Measurements from ENCODE around the gene EEFSEC. TPM values are rescaled to one million over a fixed set of nuclear protein-coding genes. Genes with fewer than 3 reads are reported as not detected.

The EEFSEC gene
- total RNA-seq, 1 experiment from 2014 or later: 37.7 TPM

DNA sequence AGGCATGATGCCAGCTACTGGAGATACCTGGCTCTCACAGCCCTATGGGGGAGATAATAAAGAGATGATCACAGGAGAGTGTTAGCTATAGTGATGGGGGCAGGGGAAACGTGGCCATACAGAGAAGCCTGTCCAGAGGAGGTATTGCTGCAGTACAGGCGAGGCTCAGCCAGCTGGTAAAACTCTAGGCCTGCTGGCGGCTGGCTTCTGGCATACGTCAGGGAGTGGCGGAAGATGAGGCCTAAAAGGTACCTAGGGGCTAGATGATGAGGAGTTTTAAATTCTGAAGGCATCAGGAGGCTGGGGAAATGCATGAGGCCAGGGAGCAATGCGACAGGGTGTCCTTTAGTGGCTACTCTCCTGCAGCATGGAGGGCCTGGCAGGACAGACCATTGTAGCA, 110.7 kb downstream of the EEFSEC start:
- no peak for DNase-seq
- intact Hi-C loops (cut with micrococcal nuclease; ENCODE audit: unreplicated experiment): loop anchor here (1.0 kb wide), 1 partner anchor 26 kb away; no protein-coding TSS in a partner anchor
- H3K27me3 Mint-ChIP-seq (ENCODE audit: unreplicated experiment): no peaks in the 10 kb centered on the region
- peaks cover 15% of the 10 kb centered on the region for H3K4me1 Mint-ChIP-seq (ENCODE audit: low read depth, unreplicated experiment)
- CTCF ChIA-PET: interaction anchor here (0.6 kb wide), 1 partner anchor 37 kb away, joined by 4 read pairs; no protein-coding TSS in a partner anchor
- BruUV-seq (replicated peaks): no TSS peak
- H3K36me3 Mint-ChIP-seq (ENCODE audit: insufficient read depth, unreplicated experiment): peaks cover 5% of the 10 kb centered on the region
- H3K4me3 Mint-ChIP-seq (ENCODE audit: low read depth, unreplicated experiment): no peak overlapping the region
- H3K27ac Mint-ChIP-seq (ENCODE audit: unreplicated experiment): no peak overlapping the region
- H3K9me3 Mint-ChIP-seq (ENCODE audit: low read depth, unreplicated experiment): peaks cover 9% of the 10 kb centered on the region
- TF ChIP-seq, protein P1, sequence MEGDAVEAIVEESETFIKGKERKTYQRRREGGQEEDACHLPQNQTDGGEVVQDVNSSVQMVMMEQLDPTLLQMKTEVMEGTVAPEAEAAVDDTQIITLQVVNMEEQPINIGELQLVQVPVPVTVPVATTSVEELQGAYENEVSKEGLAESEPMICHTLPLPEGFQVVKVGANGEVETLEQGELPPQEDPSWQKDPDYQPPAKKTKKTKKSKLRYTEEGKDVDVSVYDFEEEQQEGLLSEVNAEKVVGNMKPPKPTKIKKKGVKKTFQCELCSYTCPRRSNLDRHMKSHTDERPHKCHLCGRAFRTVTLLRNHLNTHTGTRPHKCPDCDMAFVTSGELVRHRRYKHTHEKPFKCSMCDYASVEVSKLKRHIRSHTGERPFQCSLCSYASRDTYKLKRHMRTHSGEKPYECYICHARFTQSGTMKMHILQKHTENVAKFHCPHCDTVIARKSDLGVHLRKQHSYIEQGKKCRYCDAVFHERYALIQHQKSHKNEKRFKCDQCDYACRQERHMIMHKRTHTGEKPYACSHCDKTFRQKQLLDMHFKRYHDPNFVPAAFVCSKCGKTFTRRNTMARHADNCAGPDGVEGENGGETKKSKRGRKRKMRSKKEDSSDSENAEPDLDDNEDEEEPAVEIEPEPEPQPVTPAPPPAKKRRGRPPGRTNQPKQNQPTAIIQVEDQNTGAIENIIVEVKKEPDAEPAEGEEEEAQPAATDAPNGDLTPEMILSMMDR (IDR thresholded peaks at IDR 0.05; ENCODE audit: unreplicated experiment): no peak

DNA sequence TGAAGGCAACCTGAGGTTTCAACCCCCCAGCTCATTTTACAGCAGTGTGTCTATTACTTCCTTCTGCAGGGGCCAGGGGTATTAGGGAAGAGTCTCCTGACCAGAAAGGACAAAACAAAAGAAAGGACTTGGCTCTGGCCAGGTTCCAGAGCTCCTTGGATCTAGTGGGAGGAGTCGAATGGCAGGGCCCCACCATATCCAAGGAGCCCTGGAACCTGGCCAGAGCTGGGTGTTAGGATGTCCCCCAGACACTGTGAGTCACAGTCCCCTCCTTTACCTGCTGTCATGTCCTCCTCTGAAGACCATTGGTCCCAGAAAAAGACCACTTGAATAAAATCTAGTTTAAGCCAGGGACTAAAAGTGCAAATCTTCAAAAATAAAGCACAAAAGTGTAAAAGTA, 113.2 kb downstream of the EEFSEC start:
- BruUV-seq (replicated peaks): no TSS peak
- no peak overlapping the region for H3K4me3 Mint-ChIP-seq (ENCODE audit: low read depth, unreplicated experiment)
- H3K36me3 Mint-ChIP-seq (ENCODE audit: insufficient read depth, unreplicated experiment): peaks cover 2% of the 10 kb centered on the region
- CTCF ChIA-PET: no interaction called here
- H3K9me3 Mint-ChIP-seq (ENCODE audit: low read depth, unreplicated experiment): no peaks in the 10 kb centered on the region
- intact Hi-C loops (cut with micrococcal nuclease; ENCODE audit: unreplicated experiment): no loop called here
- TF ChIP-seq, protein P1 (IDR thresholded peaks at IDR 0.05; ENCODE audit: unreplicated experiment): no peak
- peaks cover 15% of the 10 kb centered on the region for H3K4me1 Mint-ChIP-seq (ENCODE audit: low read depth, unreplicated experiment)
- H3K27me3 Mint-ChIP-seq (ENCODE audit: unreplicated experiment): no peaks in the 10 kb centered on the region
- no peak for DNase-seq
- H3K27ac Mint-ChIP-seq (ENCODE audit: unreplicated experiment): no peak overlapping the region

DNA sequence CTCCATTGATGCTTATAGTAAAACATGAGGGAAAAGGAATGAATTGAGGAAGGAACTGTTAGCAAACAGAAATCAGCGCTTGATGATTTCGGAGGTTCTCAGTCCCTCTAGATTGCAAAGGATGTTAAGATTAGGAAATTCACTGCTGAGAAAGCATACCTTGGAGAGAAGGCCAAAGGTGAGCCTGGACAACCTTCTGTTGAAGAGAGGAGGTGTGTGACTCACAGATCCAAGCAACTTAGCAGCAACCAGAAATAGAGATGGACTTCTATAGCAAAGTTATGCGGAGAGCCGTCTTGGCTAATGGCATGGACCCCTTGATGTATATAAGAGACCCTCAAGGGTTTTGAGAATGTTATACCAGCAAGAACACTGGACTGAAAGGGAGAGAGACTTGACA, 114.3 kb downstream of the EEFSEC start:
- peaks cover 15% of the 10 kb centered on the region for H3K4me1 Mint-ChIP-seq (ENCODE audit: low read depth, unreplicated experiment)
- BruUV-seq (replicated peaks): no TSS peak
- TF ChIP-seq, protein P1 (IDR thresholded peaks at IDR 0.05; ENCODE audit: unreplicated experiment): no peak
- no peak overlapping the region for H3K27ac Mint-ChIP-seq (ENCODE audit: unreplicated experiment)
- no peak for DNase-seq
- no peaks in the 10 kb centered on the region for H3K27me3 Mint-ChIP-seq (ENCODE audit: unreplicated experiment)
- CTCF ChIA-PET: no interaction called here
- intact Hi-C loops (cut with micrococcal nuclease; ENCODE audit: unreplicated experiment): no loop called here
- no peak overlapping the region for H3K4me3 Mint-ChIP-seq (ENCODE audit: low read depth, unreplicated experiment)
- H3K36me3 Mint-ChIP-seq (ENCODE audit: insufficient read depth, unreplicated experiment): no peaks in the 10 kb centered on the region
- no peaks in the 10 kb centered on the region for H3K9me3 Mint-ChIP-seq (ENCODE audit: low read depth, unreplicated experiment)

DNA sequence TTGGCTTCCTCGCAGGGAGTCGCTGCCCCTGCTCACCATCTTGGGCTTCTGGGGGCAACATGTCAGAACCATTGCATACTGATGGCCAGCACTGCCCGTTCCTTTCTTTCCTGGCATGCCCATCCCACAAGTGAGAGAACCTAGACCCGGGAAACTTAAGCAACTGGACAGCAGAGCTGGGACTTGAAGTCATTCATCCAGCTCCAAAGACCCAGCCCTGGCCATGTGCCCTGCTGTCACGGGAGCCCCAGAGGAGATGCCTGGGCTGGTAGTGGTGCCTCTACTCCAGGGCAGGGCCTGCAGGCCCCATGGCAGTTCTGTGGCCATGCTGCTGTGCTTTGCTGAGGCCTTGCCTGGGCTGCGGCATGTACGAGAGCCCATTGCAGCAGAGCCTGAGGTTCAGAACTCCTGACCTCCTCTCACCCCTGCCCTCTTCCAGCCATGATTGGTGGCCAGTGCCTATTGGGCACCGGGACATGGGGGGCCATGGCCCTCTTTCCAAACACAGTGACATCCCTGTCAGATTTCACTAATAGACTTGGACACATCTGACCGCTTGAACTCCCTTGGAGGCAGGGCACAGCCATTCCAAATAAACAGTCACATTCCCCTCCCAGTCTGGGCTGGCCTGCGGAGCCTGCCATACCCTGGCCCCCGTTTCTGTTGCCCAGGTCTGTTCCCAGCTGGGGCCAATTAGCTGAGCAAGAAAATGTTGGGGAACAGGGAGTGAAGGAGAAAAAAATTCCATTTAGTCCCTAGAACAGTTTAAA, 115.9 kb downstream of the EEFSEC start:
- peaks cover 15% of the 10 kb centered on the region for H3K4me1 Mint-ChIP-seq (ENCODE audit: low read depth, unreplicated experiment)
- no peak for DNase-seq
- TF ChIP-seq, protein P1 (IDR thresholded peaks at IDR 0.05; ENCODE audit: unreplicated experiment): no peak
- no peaks in the 10 kb centered on the region for H3K27me3 Mint-ChIP-seq (ENCODE audit: unreplicated experiment)
- H3K27ac Mint-ChIP-seq (ENCODE audit: unreplicated experiment): no peak overlapping the region
- CTCF ChIA-PET: interaction anchor here (0.7 kb wide), 1 partner anchor 52 kb away, joined by 3 read pairs; no protein-coding TSS in a partner anchor
- H3K4me3 Mint-ChIP-seq (ENCODE audit: low read depth, unreplicated experiment): no peak overlapping the region
- BruUV-seq (replicated peaks): no TSS peak
- H3K9me3 Mint-ChIP-seq (ENCODE audit: low read depth, unreplicated experiment): no peaks in the 10 kb centered on the region
- no peaks in the 10 kb centered on the region for H3K36me3 Mint-ChIP-seq (ENCODE audit: insufficient read depth, unreplicated experiment)
- intact Hi-C loops (cut with micrococcal nuclease; ENCODE audit: unreplicated experiment): no loop called here

Measured in Calu3 (cell line).